Tibial artery (tissue), 4 donors: ENCODE results near the gene RBM15.

Experiments used
- DNase-seq, 2 donors: peaks; one replicate each; pipeline ENCODE4 v3.0.0-alpha.2; 2019
- H3K27ac ChIP-seq, 2 donors: fragments of 200-600 bp; sonication (generic) in 1 of 2; 1 replicate in 1 of 2; 2 replicates in 1 of 2; pipeline ENCODE4 v1.5.1; 2018 to 2019; ENCODE audit warnings: mild to moderate bottlenecking in 1 of 2
- H3K27me3 ChIP-seq, 2 donors: fragments of 200-600 bp; sonication (generic) in 1 of 2; one replicate each; pipeline versions ENCODE4 v1.5.1 to v1.6.0; 2016 to 2019
- H3K36me3 ChIP-seq, 3 donors: fragments of 200-600 bp; sonication (generic) in 2 of 3; one replicate each; pipeline ENCODE4 v1.5.1; 2016 to 2019; ENCODE audit warnings: mild to moderate bottlenecking in 2 of 3
- H3K4me1 ChIP-seq, 4 donors: fragments of 200-600 bp; sonication (generic) in 2 of 4; 1 replicate in 3 of 4; 2 replicates in 1 of 4; pipeline ENCODE4 v1.5.1; 2016 to 2019
- H3K4me3 ChIP-seq, 2 donors: fragments of 200-600 bp; sonication (generic) in 1 of 2; 1 replicate in 1 of 2; 2 replicates in 1 of 2; pipeline ENCODE4 v1.5.1; 2018 to 2019; ENCODE audit warnings: mild to moderate bottlenecking in 2 of 2
- H3K9me3 ChIP-seq, 3 donors: fragments of 200-600 bp; sonication (generic) in 1 of 3; one replicate each; pipeline ENCODE4 v1.5.1; 2016 to 2019
- intact Hi-C: fragments of 100-400 bp; cut with DNase I; formaldehyde crosslinking; loops from one replicate; pipeline ENCODE4 v1.15.0; 2023; ENCODE audit warnings: low total_unique reads
- TF ChIP-seq, protein P1 (sequence below), 2 experiments: fragments of 200-600 bp in 1 of 2; fragments of 450-650 bp in 1 of 2; IDR thresholded peaks; one replicate each; pipeline ENCODE4 v1.5.1; 2017 to 2019; ENCODE audit warnings: antibody characterized with exemption in 2 of 2, mild to moderate bottlenecking in 1 of 2, moderate library complexity in 1 of 2

The RBM15 gene

DNA sequence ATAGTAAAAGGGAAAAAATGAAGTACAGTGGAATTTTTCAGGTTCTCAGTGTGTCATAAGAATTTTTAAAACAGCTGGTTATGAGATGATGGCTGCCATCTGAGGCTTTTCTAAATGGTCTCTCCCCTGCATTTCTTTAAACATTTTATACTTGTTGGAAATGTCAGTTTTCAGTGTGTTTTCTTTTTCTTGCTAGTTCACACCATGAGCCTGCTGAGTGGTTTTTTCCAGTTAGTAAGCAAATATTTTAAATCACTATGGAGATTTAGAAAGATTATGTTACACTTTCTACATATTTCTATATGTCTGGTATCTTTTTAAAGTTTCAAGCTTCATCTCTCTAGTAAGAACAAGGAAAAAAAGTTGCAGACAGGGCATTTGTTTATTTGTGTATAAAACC lies 9.6 kb downstream of the RBM15 start:
- TF ChIP-seq, protein P1, sequence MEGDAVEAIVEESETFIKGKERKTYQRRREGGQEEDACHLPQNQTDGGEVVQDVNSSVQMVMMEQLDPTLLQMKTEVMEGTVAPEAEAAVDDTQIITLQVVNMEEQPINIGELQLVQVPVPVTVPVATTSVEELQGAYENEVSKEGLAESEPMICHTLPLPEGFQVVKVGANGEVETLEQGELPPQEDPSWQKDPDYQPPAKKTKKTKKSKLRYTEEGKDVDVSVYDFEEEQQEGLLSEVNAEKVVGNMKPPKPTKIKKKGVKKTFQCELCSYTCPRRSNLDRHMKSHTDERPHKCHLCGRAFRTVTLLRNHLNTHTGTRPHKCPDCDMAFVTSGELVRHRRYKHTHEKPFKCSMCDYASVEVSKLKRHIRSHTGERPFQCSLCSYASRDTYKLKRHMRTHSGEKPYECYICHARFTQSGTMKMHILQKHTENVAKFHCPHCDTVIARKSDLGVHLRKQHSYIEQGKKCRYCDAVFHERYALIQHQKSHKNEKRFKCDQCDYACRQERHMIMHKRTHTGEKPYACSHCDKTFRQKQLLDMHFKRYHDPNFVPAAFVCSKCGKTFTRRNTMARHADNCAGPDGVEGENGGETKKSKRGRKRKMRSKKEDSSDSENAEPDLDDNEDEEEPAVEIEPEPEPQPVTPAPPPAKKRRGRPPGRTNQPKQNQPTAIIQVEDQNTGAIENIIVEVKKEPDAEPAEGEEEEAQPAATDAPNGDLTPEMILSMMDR (IDR thresholded peaks at IDR 0.05): no peak
- Histone ChIP-seq H3K36me3 (peaks cover 16 to 19% (median 17%) of the 10 kb centered on the region in 3 donors), H3K9me3 (no peaks in the 10 kb centered on the region), H3K27me3 (no peaks in the 10 kb centered on the region), H3K27ac (no peak overlapping the region), H3K4me1 (peaks cover 0 to 77% (median 23%) of the 10 kb centered on the region in 4 donors), H3K4me3 (no peak overlapping the region)
- no peak for DNase-seq
- intact Hi-C loops: no loop called here

DNA sequence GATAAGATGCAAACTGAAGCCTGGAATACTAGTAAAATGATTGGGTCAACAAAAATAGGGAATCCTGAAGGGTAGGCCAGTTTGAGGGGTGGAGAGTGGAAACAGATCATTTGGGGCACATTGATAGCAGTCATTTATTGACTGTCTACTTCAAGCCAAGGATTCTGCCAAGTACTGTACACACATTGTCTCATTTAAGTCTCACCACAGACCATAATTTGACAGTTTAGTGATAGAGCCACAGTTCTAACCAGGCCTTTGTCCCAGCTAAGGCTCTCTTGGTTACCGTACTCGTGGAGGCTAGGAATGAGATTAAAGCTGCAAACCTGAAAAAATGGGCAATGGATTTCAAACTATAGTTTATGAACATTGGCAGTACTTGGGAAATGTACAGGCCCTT lies 11.2 kb downstream of the RBM15 start:
- Histone ChIP-seq H3K27me3 (no peaks in the 10 kb centered on the region), H3K36me3 (peaks cover 11 to 19% (median 16%) of the 10 kb centered on the region in 3 donors)
- TF ChIP-seq, protein P1 (IDR thresholded peaks at IDR 0.05): no peak

DNA sequence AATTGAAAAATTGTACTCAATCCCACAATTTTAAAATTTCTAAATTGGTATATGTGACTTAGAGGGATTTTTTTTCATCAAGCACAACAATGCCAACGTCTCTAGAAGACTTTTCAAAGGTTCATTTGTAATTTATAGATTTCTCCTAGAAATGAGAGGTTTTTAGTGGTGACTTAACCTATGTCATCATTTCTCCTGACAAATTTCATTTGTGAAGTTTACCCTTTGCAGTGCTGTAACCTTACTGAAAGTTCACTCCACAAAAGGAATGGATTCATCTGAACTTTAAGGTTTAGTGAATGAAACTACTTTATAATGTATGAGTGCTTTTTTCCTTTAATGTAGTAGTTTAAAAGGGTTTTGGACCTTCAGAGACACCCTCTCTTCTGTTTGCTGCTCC lies 16.1 kb downstream of the RBM15 start:
- H3K27me3 ChIP-seq: no peaks in the 10 kb centered on the region
- no peak overlapping the region for H3K4me3 ChIP-seq
- DNase-seq: no peak
- TF ChIP-seq, protein P1 (IDR thresholded peaks at IDR 0.05): no peak
- no peak overlapping the region for H3K27ac ChIP-seq
- H3K9me3 ChIP-seq: no peaks in the 10 kb centered on the region
- intact Hi-C loops: no loop called here
- H3K36me3 ChIP-seq: peaks cover 0 to 12% (median 0%) of the 10 kb centered on the region in 3 donors
- peaks cover 0 to 34% (median 10%) of the 10 kb centered on the region in 4 donors for H3K4me1 ChIP-seq

More for the DNA sequence above, 11.2 kb downstream of the RBM15 start:
- Histone ChIP-seq H3K9me3 (no peaks in the 10 kb centered on the region), H3K4me3 (no peak overlapping the region), H3K27ac (no peak overlapping the region), H3K4me1 (peaks cover 0 to 64% (median 21%) of the 10 kb centered on the region in 4 donors)
- DNase-seq: no peak
- intact Hi-C loops: no loop called here

DNA sequence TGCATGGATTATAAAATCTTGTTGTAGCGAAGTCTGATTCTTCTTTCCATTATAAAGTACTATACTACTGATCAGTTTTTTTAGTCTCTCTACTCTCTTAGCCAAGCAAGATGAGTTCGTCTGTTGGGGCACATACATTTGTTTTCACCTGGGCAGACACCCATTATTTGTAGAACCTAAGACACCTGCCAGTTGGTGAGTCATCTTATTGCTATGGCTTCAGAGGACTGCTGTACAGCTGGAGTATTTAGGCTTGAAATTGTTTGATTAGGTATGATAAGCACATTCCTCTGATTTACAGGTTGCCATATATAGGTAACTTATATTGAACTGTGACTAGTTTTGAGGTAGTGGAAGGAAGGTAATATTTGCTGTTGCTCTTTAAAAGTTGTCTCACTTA lies 17.2 kb downstream of the RBM15 start:
- H3K36me3 ChIP-seq: peaks cover 0 to 12% (median 0%) of the 10 kb centered on the region in 3 donors
- no peaks in the 10 kb centered on the region for H3K27me3 ChIP-seq
- TF ChIP-seq, protein P1 (IDR thresholded peaks at IDR 0.05): no peak
- H3K4me1 ChIP-seq: peaks cover 0 to 24% (median 6%) of the 10 kb centered on the region in 4 donors
- no peaks in the 10 kb centered on the region for H3K9me3 ChIP-seq
- H3K4me3 ChIP-seq: no peak overlapping the region
- no peak for DNase-seq
- H3K27ac ChIP-seq: no peak overlapping the region
- intact Hi-C loops: no loop called here

DNA sequence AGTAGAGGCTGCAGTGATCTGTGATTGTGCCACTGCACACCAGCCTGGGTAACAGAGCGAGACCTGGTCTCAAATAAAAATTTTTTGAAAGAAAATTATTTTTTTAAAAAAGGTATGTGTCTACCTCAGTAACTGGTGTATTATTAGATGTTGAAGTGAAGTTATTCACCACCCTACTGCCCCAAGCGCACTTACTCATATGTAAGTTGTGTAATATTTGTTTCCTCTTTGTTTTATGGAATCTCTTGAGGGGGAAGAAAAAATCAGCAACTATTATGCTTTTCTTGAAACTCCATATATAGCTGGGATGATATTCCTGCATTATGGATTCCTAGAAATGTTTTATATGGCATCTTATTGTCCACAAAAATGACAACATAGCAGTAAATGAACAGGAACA lies 21.3 kb downstream of the RBM15 start:
- TF ChIP-seq, protein P1 (IDR thresholded peaks at IDR 0.05): no peak
- intact Hi-C loops: no loop called here
- no peaks in the 10 kb centered on the region for H3K9me3 ChIP-seq
- DNase-seq: no peak
- peaks cover 0 to 13% (median 5%) of the 10 kb centered on the region in 4 donors for H3K4me1 ChIP-seq
- H3K27ac ChIP-seq: no peak overlapping the region
- H3K4me3 ChIP-seq: no peak overlapping the region
- H3K36me3 ChIP-seq: peaks cover 0 to 28% (median 11%) of the 10 kb centered on the region in 3 donors
- H3K27me3 ChIP-seq: no peaks in the 10 kb centered on the region

DNA sequence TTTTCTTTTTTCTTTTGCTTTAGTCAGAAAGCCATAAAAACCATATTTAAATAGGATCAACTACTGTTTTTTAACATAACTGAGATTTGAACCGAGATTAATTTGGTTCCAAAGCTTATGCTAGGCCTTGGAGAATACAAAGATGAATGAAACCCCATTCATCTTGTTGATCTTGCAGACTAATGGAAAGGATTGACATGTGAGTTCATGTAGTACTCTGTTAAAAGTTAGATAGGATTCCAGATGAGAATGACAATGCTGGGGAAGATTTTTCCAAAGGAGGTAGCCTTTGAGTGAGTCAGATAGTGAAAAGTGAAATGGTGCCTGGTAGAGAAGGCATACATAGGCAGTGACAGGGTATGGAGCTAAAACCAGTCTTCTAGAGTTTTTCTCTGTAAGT lies 22.7 kb downstream of the RBM15 start:
- DNase-seq: no peak
- no peaks in the 10 kb centered on the region for H3K9me3 ChIP-seq
- TF ChIP-seq, protein P1 (IDR thresholded peaks at IDR 0.05): no peak
- H3K36me3 ChIP-seq: peaks cover 0 to 35% (median 17%) of the 10 kb centered on the region in 3 donors
- H3K27me3 ChIP-seq: no peaks in the 10 kb centered on the region
- H3K27ac ChIP-seq: no peak overlapping the region
- H3K4me3 ChIP-seq: no peak overlapping the region
- H3K4me1 ChIP-seq: peaks cover 0 to under 1% (median 0%) of the 10 kb centered on the region in 4 donors
- intact Hi-C loops: no loop called here
